ENCODE results near the gene MATK. TPM values are rescaled to one million over a fixed set of nuclear protein-coding genes. Genes with fewer than 3 reads are reported as not detected.

The MATK gene
- total RNA-seq, 2 donors from 2014 or later = 0.66 to 1.2 TPM

- Histone ChIP-seq H3K36me3 (no peaks in the 10 kb centered on the region), H3K27ac (no peak overlapping the region), H3K4me3 (no peak overlapping the region), H3K27me3 (no peaks in the 10 kb centered on the region), H3K4me1 (no peaks in the 10 kb centered on the region), H3K9me3 (no peaks in the 10 kb centered on the region), H3K9ac (ENCODE audit: low read depth in 2 of 2, low read length in 2 of 2) (no peak overlapping the region)
- no peak for TF ChIP-seq CTCF (IDR thresholded peaks at IDR 0.05)
- no peak for DNase-seq
- intact Hi-C loops (cut with DNase I) = no loop called here
Measured at GRCh38 chr19:3823350-3823713, 37.2 kb upstream of the MATK start.

GRCh38 chr19:3822683-3823349, 36.6 kb upstream of the MATK start:
- no peaks in the 10 kb centered on the region for H3K4me1 ChIP-seq
- DNase-seq = no peak
- H3K4me3 ChIP-seq = no peak overlapping the region
- H3K36me3 ChIP-seq = no peaks in the 10 kb centered on the region
- H3K27ac ChIP-seq = no peak overlapping the region
- intact Hi-C loops (cut with DNase I) = loop anchor here (1.0 kb wide), 1 partner anchor 157 kb away; no protein-coding TSS in a partner anchor
- no peaks in the 10 kb centered on the region for H3K27me3 ChIP-seq
- no peak overlapping the region for H3K9ac ChIP-seq (ENCODE audit: low read depth in 2 of 2, low read length in 2 of 2)
- no peak for TF ChIP-seq CTCF (IDR thresholded peaks at IDR 0.05)
- H3K9me3 ChIP-seq = no peaks in the 10 kb centered on the region

- peak; percentile 72 for DNase-seq
- H3K36me3 ChIP-seq = no peaks in the 10 kb centered on the region
- H3K27ac ChIP-seq = no peak overlapping the region
- intact Hi-C loops (cut with DNase I) = loop anchor here (1.0 kb wide), 1 partner anchor 156 kb away; no protein-coding TSS in a partner anchor
- no peak overlapping the region for H3K4me3 ChIP-seq
- H3K9ac ChIP-seq (ENCODE audit: low read depth in 2 of 2, low read length in 2 of 2) = no peak overlapping the region
- no peaks in the 10 kb centered on the region for H3K27me3 ChIP-seq
- TF ChIP-seq CTCF (IDR thresholded peaks at IDR 0.05) = peak; percentile 99
- no peaks in the 10 kb centered on the region for H3K4me1 ChIP-seq
- H3K9me3 ChIP-seq = no peaks in the 10 kb centered on the region
Measured at GRCh38 chr19:3821857-3822364, 35.7 kb upstream of the MATK start.

GRCh38 chr19:3821156-3821555, 35.0 kb upstream of the MATK start:
- intact Hi-C loops (cut with DNase I) = no loop called here
- H3K4me3 ChIP-seq = no peak overlapping the region
- H3K27me3 ChIP-seq = no peaks in the 10 kb centered on the region
- TF ChIP-seq CTCF (IDR thresholded peaks at IDR 0.05) = no peak
- H3K27ac ChIP-seq = no peak overlapping the region
- DNase-seq = no peak
- H3K9me3 ChIP-seq = no peaks in the 10 kb centered on the region
- no peaks in the 10 kb centered on the region for H3K4me1 ChIP-seq
- H3K36me3 ChIP-seq = no peaks in the 10 kb centered on the region
- H3K9ac ChIP-seq (ENCODE audit: low read depth in 2 of 2, low read length in 2 of 2) = no peak overlapping the region

GRCh38 chr19:3819989-3820388, 33.8 kb upstream of the MATK start:
- H3K9me3 ChIP-seq = no peaks in the 10 kb centered on the region
- H3K9ac ChIP-seq (ENCODE audit: low read depth in 2 of 2, low read length in 2 of 2) = no peak overlapping the region
- H3K27me3 ChIP-seq = no peaks in the 10 kb centered on the region
- no peak overlapping the region for H3K27ac ChIP-seq
- no peak for DNase-seq
- no peak for TF ChIP-seq CTCF (IDR thresholded peaks at IDR 0.05)
- H3K4me1 ChIP-seq = no peaks in the 10 kb centered on the region
- H3K4me3 ChIP-seq = no peak overlapping the region
- intact Hi-C loops (cut with DNase I) = loop anchor here (10.0 kb wide), 1 partner anchor 55 kb away; the partner anchor contains the start of genes APBA3 and MRPL54
- no peaks in the 10 kb centered on the region for H3K36me3 ChIP-seq
